GM12878 (cell line): ENCODE data around the gene RIIAD1.

Experiments
- CEBPB ChIP-seq, 2 experiments: fragments of 150-350 bp in 1 of 2; IDR thresholded peaks; 2 replicates each; pipeline ENCODE4 v1.6.1; 2012 to 2014; ENCODE audit warnings: low read depth in 2 of 2, low read length in 2 of 2, borderline replicate concordance in 1 of 2, inconsistent platforms in 1 of 2
- CHD2 ChIP-seq: IDR thresholded peaks from 2 replicates; pipeline ENCODE4 v1.6.1; 2011; ENCODE audit warnings: low read depth, low read length, improper control_type of control experiment, borderline replicate concordance
- CTCF ChIP-seq, 3 experiments: IDR thresholded peaks in 2 of 3; conservative IDR thresholded peaks in 1 of 3; 2 replicates each; pipeline ENCODE4 v1.5.1; 2011; ENCODE audit warnings: low read depth in 3 of 3, low read length in 3 of 3, mild to moderate bottlenecking in 3 of 3, control low read depth in 2 of 3, moderate library complexity in 2 of 3, inconsistent platforms in 1 of 3, mixed read lengths in 1 of 3; ENCODE audit not compliant: control insufficient read depth in 2 of 3, insufficient read depth in 1 of 3; ENCODE audit errors: extremely low read depth in 1 of 3
- EGR1 ChIP-seq, 2 experiments: IDR thresholded peaks; 1 replicate in 1 of 2; 2 replicates in 1 of 2; pipeline ENCODE4 v1.6.1; 2011 to 2012; ENCODE audit warnings: low read depth in 2 of 2, low read length in 2 of 2, borderline replicate concordance in 1 of 2, mild to moderate bottlenecking in 1 of 2, moderate library complexity in 1 of 2
- EZH2 ChIP-seq: IDR thresholded peaks from 2 replicates; pipeline ENCODE4 v1.6.1; 2012; ENCODE audit warnings: low read depth, mild to moderate bottlenecking, control low read depth, inconsistent platforms, low read length, borderline replicate concordance; ENCODE audit not compliant: control insufficient read depth
- FOXK2 ChIP-seq: fragments of 450-650 bp; IDR thresholded peaks from 2 replicates; pipeline ENCODE4 v1.6.1; 2017; ENCODE audit warnings: mild to moderate bottlenecking, moderate library complexity
- FOXM1 ChIP-seq: IDR thresholded peaks from 2 replicates; pipeline ENCODE4 v1.6.1; 2012; ENCODE audit warnings: low read depth, mild to moderate bottlenecking, inconsistent platforms, low read length, moderate library complexity
- KDM1A ChIP-seq: fragments of 200-600 bp; sonication (generic); IDR thresholded peaks from 2 replicates; pipeline ENCODE4 v1.6.1; 2016; ENCODE audit warnings: borderline replicate concordance
- PAX5 ChIP-seq: IDR thresholded peaks from 2 replicates; pipeline ENCODE4 v1.6.1; 2011; ENCODE audit warnings: low read depth, low read length, borderline replicate concordance
- POLR2AphosphoS2 ChIP-seq: IDR thresholded peaks from 2 replicates; pipeline ENCODE4 v1.6.1; 2011; ENCODE audit warnings: low read depth, mild to moderate bottlenecking, low read length, improper control_type of control experiment, moderate library complexity
- RAD21 ChIP-seq: IDR thresholded peaks from 2 replicates; pipeline ENCODE4 v1.6.1; 2011; ENCODE audit warnings: mild to moderate bottlenecking, low read depth, low read length, moderate library complexity; ENCODE audit not compliant: insufficient read depth
- RFX5 ChIP-seq: IDR thresholded peaks from 2 replicates; pipeline ENCODE4 v1.6.1; 2011; ENCODE audit warnings: low read depth, low read length, improper control_type of control experiment
- ZBTB4 ChIP-seq: fragments of 450-650 bp; formaldehyde crosslinking; IDR thresholded peaks from 2 replicates; pipeline ENCODE4 v1.4.0; 2022; ENCODE audit warnings: mild to moderate bottlenecking, moderate library complexity

- no peak for TF ChIP-seq EZH2
- TF ChIP-seq CEBPB (IDR thresholded peaks at IDR 0.05; ENCODE audit: borderline replicate concordance in 1 of 2, low read depth in 2 of 2, low read length in 2 of 2) = no peak
- TF ChIP-seq CTCF (IDR thresholded peaks at IDR 0.05 in 2 of 3, conservative IDR thresholded peaks at IDR 0.05 in 1 of 3; ENCODE audit: control insufficient read depth in 2 of 3, extremely low read depth in 1 of 3, insufficient read depth in 1 of 3, low read depth in 3 of 3, low read length in 3 of 3) = no peak
- no peak for TF ChIP-seq POLR2AphosphoS2
- no peak for TF ChIP-seq FOXK2
- no peak for TF ChIP-seq PAX5
- no peak for TF ChIP-seq RFX5
- TF ChIP-seq EGR1 (IDR thresholded peaks at IDR 0.05; ENCODE audit: borderline replicate concordance in 1 of 2, low read depth in 2 of 2, low read length in 2 of 2) = no peak
- no peak for TF ChIP-seq RAD21
- TF ChIP-seq CHD2 = no peak
- no peak for TF ChIP-seq ZBTB4
- TF ChIP-seq FOXM1 = no peak
- no peak for TF ChIP-seq KDM1A
These were observed 3.3 kb upstream of the RIIAD1 start for GRCh38 chr1:151718011-151718431.
